Smooth muscle cell (in vitro differentiated cells): ENCODE results near the gene BRMS1. TPM values are rescaled to one million over a fixed set of nuclear protein-coding genes. Genes with fewer than 3 reads are reported as not detected.
A peak's percentile ranks its signal among the peaks of the same experiment; 100 is the strongest.
"Not testable (repeated sequence)": the region's sequence is repeated elsewhere in the genome, so short reads cannot be mapped to it uniquely, and the experiment has no call there.

Experiments used
- DNase-seq: peaks from one replicate; lab custom pipeline; 2025; ENCODE audit not compliant: unreplicated experiment; lab: John Stamatoyannopoulos, UW
- H2AFZ ChIP-seq: fragments of 200-600 bp; sonication (generic); 2 replicates; pipeline ENCODE4 v1.6.0; 2016; ENCODE audit warnings: antibody characterized with exemption, low read depth, mild to moderate bottlenecking
- H3F3A ChIP-seq: fragments of 200-600 bp; sonication (generic); 2 replicates; pipeline ENCODE4 v1.6.0; 2017; ENCODE audit warnings: antibody characterized with exemption, low read depth
- H3K27ac ChIP-seq: fragments of 200-600 bp; sonication (generic); 2 replicates; pipeline ENCODE4 v1.5.1; 2016; ENCODE audit warnings: low read depth, mild to moderate bottlenecking
- H3K27me3 ChIP-seq: fragments of 200-600 bp; sonication (generic); 2 replicates; pipeline ENCODE4 v1.6.1; 2016; ENCODE audit warnings: low read depth, mild to moderate bottlenecking
- H3K36me3 ChIP-seq: fragments of 200-600 bp; sonication (generic); 2 replicates; pipeline ENCODE4 v1.5.1; 2016; ENCODE audit warnings: low read depth
- H3K4me1 ChIP-seq: fragments of 200-600 bp; sonication (generic); 2 replicates; pipeline ENCODE4 v1.5.1; 2016; ENCODE audit warnings: low read depth
- H3K4me2 ChIP-seq: fragments of 200-600 bp; sonication (generic); 2 replicates; pipeline ENCODE4 v1.6.0; 2016; ENCODE audit warnings: mild to moderate bottlenecking
- H3K4me3 ChIP-seq: fragments of 200-600 bp; sonication (generic); 2 replicates; pipeline ENCODE4 v1.5.1; 2016; ENCODE audit warnings: mild to moderate bottlenecking
- H3K79me2 ChIP-seq: fragments of 200-600 bp; sonication (generic); 2 replicates; pipeline ENCODE4 v1.6.0; 2016; ENCODE audit warnings: low read depth, mild to moderate bottlenecking
- H3K9ac ChIP-seq: fragments of 200-600 bp; sonication (generic); 2 replicates; pipeline ENCODE4 v1.6.0; 2016; ENCODE audit warnings: low read depth
- H3K9me3 ChIP-seq: fragments of 200-600 bp; sonication (generic); replicated peaks from 2 replicates; pipeline ENCODE4 v1.5.1; 2016; ENCODE audit warnings: low read depth
- H4K20me1 ChIP-seq: fragments of 200-600 bp; sonication (generic); 2 replicates; pipeline ENCODE4 v1.6.0; 2016; ENCODE audit warnings: low read depth
- CTCF ChIP-seq: fragments of 200-600 bp; sonication (generic); IDR thresholded peaks from 2 replicates; pipeline ENCODE4 v1.5.1; 2017; ENCODE audit warnings: borderline replicate concordance, mild to moderate bottlenecking, antibody characterized with exemption; ENCODE audit not compliant: insufficient read depth, poor library complexity, severe bottlenecking
- WGBS: methylation state at CpG from one replicate; pipeline ENCODE4 v1.1.7; 2016; ENCODE audit warnings: low lambda C conversion rate; 5-methylcytosine and 5-hydroxymethylcytosine counted together
- polyA plus RNA-seq: library from polyadenylated mRNA; unstranded; fragments of >200 nt; fragmentation: Nextera tagmentation; extraction: Ambion mirVana; gene quantifications from 2 replicates; pipeline ENCODE4 v1.2.1, GENCODE V29; 2016
- total RNA-seq: library from RNA; depleted of rRNA; stranded (reverse); fragments of >200 nt; gene quantifications from 2 replicates; pipeline ENCODE4 v1.2.3, GENCODE V29; 2014

The BRMS1 gene
- total and polyA plus RNA-seq, 2 experiments from 2014 or later = 23.8 to 44.2 TPM

GRCh38 chr11:66388780-66389386, 44.0 kb upstream of the BRMS1 start:
- Histone ChIP-seq H3K27me3 (no peaks in the 10 kb centered on the region), H3K79me2 (no peaks in the 10 kb centered on the region), H3K9ac (no peak overlapping the region), H3F3A (no peaks in the 10 kb centered on the region), H3K27ac (no peak overlapping the region), H4K20me1 (no peaks in the 10 kb centered on the region), H3K36me3 (no peaks in the 10 kb centered on the region), H3K9me3 (no peaks in the 10 kb centered on the region), H3K4me2 (no peak overlapping the region), H2AFZ (no peak overlapping the region), H3K4me3 (no peak overlapping the region), H3K4me1 (no peaks in the 10 kb centered on the region)
- DNase-seq = no peak
- 37% methylated on average over 8 of the region's 8 CpGs for WGBS
- TF ChIP-seq CTCF = peak; percentile 75

GRCh38 chr11:66386171-66387069, 41.5 kb upstream of the BRMS1 start:
- Histone ChIP-seq H3K9me3 (no peaks in the 10 kb centered on the region), H3K79me2 (no peaks in the 10 kb centered on the region), H3K27ac (no peak overlapping the region), H3K4me1 (no peaks in the 10 kb centered on the region), H3K4me2 (peak overlapping the region; percentile 82), H3F3A (no peaks in the 10 kb centered on the region), H4K20me1 (no peaks in the 10 kb centered on the region), H3K9ac (no peak overlapping the region), H3K36me3 (no peaks in the 10 kb centered on the region), H2AFZ (peak overlapping the region; percentile 90), H3K27me3 (no peaks in the 10 kb centered on the region), H3K4me3 (peak overlapping the region; percentile 34)
- peak; percentile 63 for DNase-seq
- TF ChIP-seq CTCF = peak; percentile 96
- WGBS = 17% methylated on average over 20 of the region's 20 CpGs

- not testable (repeated sequence) for H4K20me1 ChIP-seq, H3K27me3 ChIP-seq, H3K4me3 ChIP-seq, H3K9ac ChIP-seq, H3K4me1 ChIP-seq, H3F3A ChIP-seq, H3K9me3 ChIP-seq, DNase-seq, H3K79me2 ChIP-seq, H3K36me3 ChIP-seq, H3K27ac ChIP-seq, H2AFZ ChIP-seq, H3K4me2 ChIP-seq
- 96% methylated on average over 13 of the region's 13 CpGs for WGBS
These were observed 39.4 kb upstream of the BRMS1 start for GRCh38 chr11:66384316-66384715.

- not testable (repeated sequence) for H3K27me3 ChIP-seq, H3K4me1 ChIP-seq, H3K9me3 ChIP-seq, H3K4me3 ChIP-seq, H3K27ac ChIP-seq, H3K36me3 ChIP-seq, H3K9ac ChIP-seq, H3F3A ChIP-seq, H3K4me2 ChIP-seq, DNase-seq, H2AFZ ChIP-seq, H3K79me2 ChIP-seq, H4K20me1 ChIP-seq
- WGBS = 51% methylated on average over 7 of the region's 7 CpGs
These were observed 35.4 kb upstream of the BRMS1 start for GRCh38 chr11:66380264-66380663.

- not testable (repeated sequence) for H3K27me3 ChIP-seq, H3K27ac ChIP-seq, H3K9ac ChIP-seq, H3K9me3 ChIP-seq, H3K36me3 ChIP-seq, H3K4me1 ChIP-seq, DNase-seq, H3K79me2 ChIP-seq, H2AFZ ChIP-seq, H3K4me3 ChIP-seq, H3F3A ChIP-seq, H3K4me2 ChIP-seq
- peaks cover 12% of the 10 kb centered on the region for H4K20me1 ChIP-seq
- whole genome bisulfite sequencing = 88% methylated on average over 9 of the region's 9 CpGs
These were observed 28.9 kb upstream of the BRMS1 start for GRCh38 chr11:66373690-66374287.
